Ovary (tissue), 9 donors: ENCODE results near the gene TMEM259. TPM values are rescaled to one million over a fixed set of nuclear protein-coding genes. Genes with fewer than 3 reads are reported as not detected.
A peak's percentile ranks its signal among the peaks of the same experiment; 100 is the strongest.

Experiments
- DNase-seq, 5 donors: peaks; one replicate each; pipeline ENCODE4 v3.0.0-alpha.2; 2019 to 2020
- H3K27ac ChIP-seq, 2 donors: fragments of 200-600 bp; one replicate each; pipeline versions ENCODE4 v1.5.1 to v1.8.0; 2019 to 2022
- H3K27me3 ChIP-seq: fragments of 200-600 bp; one replicate; pipeline ENCODE4 v1.8.0; 2022
- H3K36me3 ChIP-seq: fragments of 200-600 bp; sonication (generic); one replicate; pipeline ENCODE4 v1.5.1; 2019
- H3K4me1 ChIP-seq: one replicate; pipeline ENCODE4 v1.8.1; 2013; ENCODE audit warnings: mild to moderate bottlenecking, moderate library complexity; ENCODE audit not compliant: insufficient read depth
- H3K4me3 ChIP-seq: fragments of 200-600 bp; sonication (generic); one replicate; pipeline ENCODE4 v1.5.1; 2017
- H3K9me3 ChIP-seq, 2 donors: fragments of 200-600 bp in 1 of 2; sonication (generic) in 1 of 2; one replicate each; pipeline versions ENCODE4 v1.5.1 to v1.8.1; 2013 to 2019; ENCODE audit warnings: mild to moderate bottlenecking in 1 of 2, moderate library complexity in 1 of 2
- EP300 ChIP-seq: sonication (generic); formaldehyde crosslinking; IDR thresholded peaks from one replicate; pipeline ENCODE4 v1.6.1; 2017; ENCODE audit warnings: antibody characterized with exemption
- POLR2A ChIP-seq: fragments of 450-650 bp; IDR thresholded peaks from one replicate; pipeline ENCODE4 v1.6.1; 2017; ENCODE audit warnings: antibody characterized with exemption, mild to moderate bottlenecking, moderate library complexity
- WGBS, 3 donors: extraction: QIAGEN DNeasy Blood & Tissue Kit in 1 of 3; methylation state at CpG; one replicate each; pipeline versions ENCODE4 v1.1.5 to v1.1.7; 2013 to 2017; 5-methylcytosine and 5-hydroxymethylcytosine counted together
- intact Hi-C, 4 donors: fragments of 100-400 bp; cut with DNase I; formaldehyde crosslinking; loops; one replicate each; pipeline versions ENCODE4 v1.11.0 to v1.15.1; 2022 to 2023
- polyA plus RNA-seq, 2 donors: library from polyadenylated mRNA; stranded (reverse); fragments of 200-250 nt in 1 of 2; fragments of 350-450 nt in 1 of 2; fragmentation: Illumina TruSeq in 1 of 2; extraction: RNeasy Lipid Tissue Mini Kit (QIAGEN cat#74804) in 1 of 2; gene quantifications; one replicate each; pipeline ENCODE4 v1.2.3, GENCODE V29; 2013 to 2014
- total RNA-seq, 7 donors: library from RNA; depleted of rRNA in 2 of 7; stranded (reverse); fragments of >200 nt in 2 of 7; fragmentation: NEBNext Ultra II Directional in 3 of 7; extraction: Animal tissue kit (Norgen Biotek cat#: 25700) in 3 of 7; gene quantifications; one replicate each; pipeline versions ENCODE4 v1.1.0 to v1.2.4, GENCODE V29; 2016 to 2023
- TF ChIP-seq, protein P1 (sequence below), 3 donors: fragments of 450-650 bp in 2 of 3; fragments of 200-600 bp in 1 of 3; IDR thresholded peaks; one replicate each; pipeline versions ENCODE4 v1.5.1 to v1.8.0; 2016 to 2022; ENCODE audit warnings: antibody characterized with exemption in 3 of 3, mild to moderate bottlenecking in 1 of 3
- donor health status: DM: no; HTN: no; CAD: no; lungs with moderate emphysema.
- donor health status: DM: no; HTN: no; CAD: no.
- donor health status: Bipolar disorder and iron deficiency.
- donor health status: DM: yes; HTN: yes; CAD: no.
- donor health status: DM: no; HTN: no; CAD: no.
- donor health status: DM: yes; HTN: yes; CAD: no.

TMEM259 gene
- total and polyA plus RNA-seq, 9 donors: 26.0 to 196 (median 127) TPM

DNA sequence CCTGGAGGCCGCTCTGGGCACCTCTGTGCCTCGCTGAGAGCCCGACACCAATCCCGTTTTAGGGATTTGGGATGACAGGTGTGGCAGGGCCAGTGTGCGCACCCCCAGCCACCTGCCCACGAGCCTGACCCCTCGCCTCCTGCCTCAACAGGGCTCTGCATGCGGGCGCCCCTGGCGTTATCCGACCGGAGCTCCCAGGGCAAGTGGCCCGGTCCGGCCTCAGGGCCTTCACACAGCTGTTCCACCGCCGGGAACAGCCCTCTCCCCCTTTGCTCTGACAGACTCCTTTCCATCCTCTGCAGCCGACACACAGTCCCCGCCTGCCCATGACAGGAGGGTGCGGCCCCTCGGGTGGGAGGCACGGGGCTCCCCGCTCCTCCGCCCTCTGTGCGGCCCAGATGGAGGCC is 43.9 kb downstream of the TMEM259 start:
- DNase-seq: peak in 1 of 5 donors; percentile 28
- Histone ChIP-seq H3K9me3 (no peaks in the 10 kb centered on the region), H3K4me1 (no peaks in the 10 kb centered on the region), H3K4me3 (no peak overlapping the region), H3K27me3 (no peaks in the 10 kb centered on the region), H3K27ac (no peak overlapping the region), H3K36me3 (no peaks in the 10 kb centered on the region)
- intact Hi-C loops: no loop called here
- no peak for TF ChIP-seq POLR2A
- no peak for TF ChIP-seq EP300
- TF ChIP-seq, protein P1, sequence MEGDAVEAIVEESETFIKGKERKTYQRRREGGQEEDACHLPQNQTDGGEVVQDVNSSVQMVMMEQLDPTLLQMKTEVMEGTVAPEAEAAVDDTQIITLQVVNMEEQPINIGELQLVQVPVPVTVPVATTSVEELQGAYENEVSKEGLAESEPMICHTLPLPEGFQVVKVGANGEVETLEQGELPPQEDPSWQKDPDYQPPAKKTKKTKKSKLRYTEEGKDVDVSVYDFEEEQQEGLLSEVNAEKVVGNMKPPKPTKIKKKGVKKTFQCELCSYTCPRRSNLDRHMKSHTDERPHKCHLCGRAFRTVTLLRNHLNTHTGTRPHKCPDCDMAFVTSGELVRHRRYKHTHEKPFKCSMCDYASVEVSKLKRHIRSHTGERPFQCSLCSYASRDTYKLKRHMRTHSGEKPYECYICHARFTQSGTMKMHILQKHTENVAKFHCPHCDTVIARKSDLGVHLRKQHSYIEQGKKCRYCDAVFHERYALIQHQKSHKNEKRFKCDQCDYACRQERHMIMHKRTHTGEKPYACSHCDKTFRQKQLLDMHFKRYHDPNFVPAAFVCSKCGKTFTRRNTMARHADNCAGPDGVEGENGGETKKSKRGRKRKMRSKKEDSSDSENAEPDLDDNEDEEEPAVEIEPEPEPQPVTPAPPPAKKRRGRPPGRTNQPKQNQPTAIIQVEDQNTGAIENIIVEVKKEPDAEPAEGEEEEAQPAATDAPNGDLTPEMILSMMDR (IDR thresholded peaks at IDR 0.05): no peak
- WGBS, 3 donors: 76 to 85% (median 76%) methylated on average over 20 to 24 of the region's 24 CpGs

DNA sequence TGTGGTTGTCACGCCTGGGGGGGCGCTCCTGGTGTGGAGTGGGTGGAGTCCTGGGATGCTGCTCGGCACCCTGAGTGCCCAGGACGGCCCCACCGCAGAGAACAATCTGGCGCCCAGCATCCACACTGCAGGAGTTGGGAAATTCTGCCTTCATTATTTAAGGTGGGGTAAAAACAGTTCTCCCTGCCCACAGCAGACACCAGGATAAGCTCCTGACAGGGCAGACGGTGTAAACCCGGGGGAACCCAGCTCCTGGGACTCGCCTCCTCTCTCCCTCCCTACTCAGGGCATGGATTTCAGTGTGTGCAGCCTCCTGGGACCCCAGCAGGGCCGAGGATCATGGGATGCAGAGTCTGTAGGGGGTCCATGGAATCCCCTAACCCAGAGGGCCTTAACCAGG is 44.4 kb downstream of the TMEM259 start:
- TF ChIP-seq POLR2A (no peak), EP300 (no peak)
- TF ChIP-seq, protein P1 (IDR thresholded peaks at IDR 0.05): no peak
- Histone ChIP-seq H3K4me3 (no peak overlapping the region), H3K4me1 (no peaks in the 10 kb centered on the region), H3K36me3 (no peaks in the 10 kb centered on the region), H3K27ac (no peak overlapping the region), H3K9me3 (no peaks in the 10 kb centered on the region), H3K27me3 (no peaks in the 10 kb centered on the region)
- peak in 1 of 5 donors; percentile 27 for DNase-seq
- 79 to 83% (median 81%) methylated on average over 10 of the region's 10 CpGs for WGBS, 3 donors
- intact Hi-C loops: no loop called here

DNA sequence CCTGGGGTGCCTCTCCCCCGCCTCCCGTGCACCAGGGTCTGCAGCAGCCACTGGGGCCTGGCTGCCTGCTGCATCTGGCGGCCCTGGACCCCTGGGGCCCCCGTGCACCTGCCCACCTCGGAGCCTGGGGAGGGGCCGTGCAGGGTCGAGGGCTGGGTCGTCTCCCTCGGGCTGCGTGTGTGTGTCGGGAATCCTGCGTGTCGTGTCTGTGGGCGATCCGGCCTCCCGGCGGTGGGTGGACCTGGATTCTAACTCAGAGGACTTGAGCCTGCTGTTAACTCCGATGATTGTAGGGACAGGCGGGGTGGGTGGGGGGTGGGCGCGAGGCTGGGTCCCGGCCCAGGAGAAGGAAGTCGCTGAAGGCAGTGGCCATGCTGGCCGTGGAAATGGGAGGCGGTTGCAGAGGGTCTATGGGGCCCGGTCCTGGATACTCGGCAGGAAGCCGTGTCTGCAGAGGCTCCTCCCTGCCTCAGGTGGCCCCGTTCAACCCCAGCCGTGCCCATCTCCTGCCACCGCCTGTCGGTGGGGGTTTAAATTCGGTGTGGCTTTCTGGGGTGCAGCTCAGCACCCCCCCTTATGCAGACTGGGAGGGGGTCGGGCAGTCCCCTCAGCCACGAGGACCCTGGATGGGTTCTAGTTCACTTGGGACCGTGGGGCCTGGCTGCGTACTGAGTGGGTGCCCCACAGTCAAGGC is 46.2 kb downstream of the TMEM259 start:
- intact Hi-C loops: no loop called here
- 70 to 79% (median 73%) methylated on average over 35 to 37 of the region's 37 CpGs for WGBS, 3 donors
- DNase-seq: no peak
- no peak for TF ChIP-seq POLR2A
- no peak for TF ChIP-seq EP300
- TF ChIP-seq, protein P1 (IDR thresholded peaks at IDR 0.05): no peak
- peaks cover 0 to 3% of the 10 kb centered on the region in 2 donors for H3K9me3 ChIP-seq
- H3K4me3 ChIP-seq: no peak overlapping the region
- H3K4me1 ChIP-seq: no peaks in the 10 kb centered on the region
- no peaks in the 10 kb centered on the region for H3K36me3 ChIP-seq
- no peak overlapping the region for H3K27ac ChIP-seq
- no peaks in the 10 kb centered on the region for H3K27me3 ChIP-seq

DNA sequence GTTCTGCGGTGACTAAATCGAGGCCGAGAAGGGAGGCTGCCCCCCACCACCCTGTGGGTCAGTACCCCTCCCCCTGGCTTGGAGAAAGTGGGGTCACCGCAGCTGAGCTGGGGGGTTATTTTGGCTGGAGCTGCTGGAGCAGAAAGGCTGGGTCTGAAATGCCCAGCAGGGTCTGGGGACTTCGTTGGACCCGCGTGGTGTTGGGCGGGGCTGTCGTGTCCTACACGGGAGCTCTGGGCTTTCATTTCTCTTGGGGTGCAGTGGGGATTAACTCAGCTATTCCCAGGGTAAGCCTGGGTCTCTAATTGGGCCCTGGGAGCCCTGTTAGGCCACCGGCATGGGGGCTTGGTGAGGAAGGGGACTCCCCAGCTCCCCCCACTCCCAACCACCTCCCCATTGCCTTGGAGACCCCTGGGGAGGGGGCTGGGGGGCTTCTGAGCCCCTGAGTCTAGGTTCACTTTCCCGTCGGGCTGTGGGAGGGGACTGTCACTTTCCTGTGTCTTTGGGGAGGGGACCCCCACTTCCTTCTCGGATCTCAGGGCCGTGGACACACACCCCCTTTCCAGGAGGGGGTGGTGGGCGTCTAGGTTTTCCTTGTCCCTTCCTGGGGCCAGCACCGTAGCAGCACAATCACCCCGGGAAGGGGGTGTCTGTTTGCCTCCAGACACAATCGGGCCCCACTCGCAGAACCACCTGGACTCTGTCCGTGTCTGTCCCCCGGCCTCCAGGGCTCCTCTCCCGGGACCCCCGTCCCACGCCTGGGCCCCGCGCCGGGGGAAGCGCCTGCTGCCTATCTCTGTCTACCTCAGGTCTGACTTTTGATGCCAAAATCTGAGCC is 47.0 kb downstream of the TMEM259 start:
- no peaks in the 10 kb centered on the region for H3K36me3 ChIP-seq
- intact Hi-C loops: no loop called here
- DNase-seq: no peak
- no peak overlapping the region for H3K27ac ChIP-seq
- no peaks in the 10 kb centered on the region for H3K4me1 ChIP-seq
- H3K4me3 ChIP-seq: no peak overlapping the region
- TF ChIP-seq EP300 (no peak), POLR2A (no peak)
- TF ChIP-seq, protein P1 (IDR thresholded peaks at IDR 0.05): no peak
- WGBS, 3 donors: 67 to 77% (median 72%) methylated on average over 28 to 29 of the region's 29 CpGs
- H3K9me3 ChIP-seq: peaks cover 0 to 3% of the 10 kb centered on the region in 2 donors
- H3K27me3 ChIP-seq: no peaks in the 10 kb centered on the region
